Nephron progenitor cell (in vitro differentiated cells): ENCODE results near the gene ZNF493.

Source experiments
- DNase-seq: peaks from one replicate; pipeline ENCODE4 v3.0.0; 2021
- H3K27ac Mint-ChIP-seq: 2 replicates; pipeline ENCODE4 v1.8.0; 2021; ENCODE audit warnings: mild to moderate bottlenecking, moderate library complexity, mixed read lengths
- H3K27me3 Mint-ChIP-seq: 2 replicates; pipeline ENCODE4 v1.8.0; 2021; ENCODE audit warnings: mild to moderate bottlenecking, low read depth, mixed read lengths; ENCODE audit not compliant: poor library complexity
- H3K36me3 Mint-ChIP-seq: 2 replicates; pipeline ENCODE4 v1.8.0; 2021; ENCODE audit warnings: low read depth, mixed read lengths
- H3K4me1 Mint-ChIP-seq: 2 replicates; pipeline ENCODE4 v1.8.0; 2021; ENCODE audit warnings: mixed read lengths
- H3K4me3 Mint-ChIP-seq: 2 replicates; pipeline ENCODE4 v1.8.0; 2021; ENCODE audit warnings: mild to moderate bottlenecking, moderate library complexity, mixed read lengths
- H3K9me3 Mint-ChIP-seq: 2 replicates; pipeline ENCODE4 v1.8.0; 2021; ENCODE audit warnings: mild to moderate bottlenecking, moderate library complexity, mixed read lengths
- CTCF ChIP-seq: fragments of 200-600 bp; sonication (generic); IDR thresholded peaks from 2 replicates; pipeline ENCODE4 v1.5.0; 2021; ENCODE audit warnings: antibody characterized with exemption

Gene ZNF493

GRCh38 chr19:21439201-21439751 lies 42.3 kb downstream of the ZNF493 start:
- TF ChIP-seq CTCF, result no peak
- H3K36me3 Mint-ChIP-seq, result peaks cover 59% of the 10 kb centered on the region
- H3K9me3 Mint-ChIP-seq, result peaks cover 84% of the 10 kb centered on the region
- peaks cover 3% of the 10 kb centered on the region for H3K27me3 Mint-ChIP-seq
- no peaks in the 10 kb centered on the region for H3K4me1 Mint-ChIP-seq
- H3K4me3 Mint-ChIP-seq, result no peak overlapping the region
- no peak for DNase-seq
- peak overlapping the region; percentile 43 for H3K27ac Mint-ChIP-seq

- Mint-ChIP-seq H3K4me3 (no peak overlapping the region), H3K27me3 (peaks cover 3% of the 10 kb centered on the region), H3K4me1 (no peaks in the 10 kb centered on the region), H3K27ac (no peak overlapping the region), H3K9me3 (peaks cover 89% of the 10 kb centered on the region), H3K36me3 (peaks cover 70% of the 10 kb centered on the region)
- DNase-seq, result no peak
- TF ChIP-seq CTCF, result no peak
Measured at GRCh38 chr19:21440321-21440720, 43.4 kb downstream of the ZNF493 start.

DNA sequence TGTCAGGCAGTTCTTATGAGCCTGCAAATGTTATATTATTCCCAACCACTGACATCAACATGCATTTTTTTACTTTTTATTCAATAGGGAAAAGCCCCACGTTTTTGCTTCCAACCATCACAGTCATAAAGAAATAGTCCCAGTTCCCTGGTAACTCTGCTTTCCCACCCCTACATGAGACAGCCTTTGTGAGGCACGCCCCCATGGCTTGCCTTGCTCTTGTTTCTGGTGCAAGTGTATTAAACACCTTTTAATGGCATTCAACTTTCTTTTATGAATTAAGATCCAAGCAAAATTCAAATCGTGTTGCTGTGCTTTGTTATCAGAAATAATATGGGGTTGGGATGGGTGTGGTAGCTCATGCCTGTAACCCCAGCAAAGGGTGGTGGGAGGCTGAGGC lies 54.3 kb downstream of the ZNF493 start:
- H3K4me3 Mint-ChIP-seq, result no peak overlapping the region
- TF ChIP-seq CTCF, result no peak
- peaks cover 96% of the 10 kb centered on the region for H3K36me3 Mint-ChIP-seq
- H3K27ac Mint-ChIP-seq, result no peak overlapping the region
- H3K9me3 Mint-ChIP-seq, result peaks cover 87% of the 10 kb centered on the region
- DNase-seq, result no peak
- H3K27me3 Mint-ChIP-seq, result peaks cover 2% of the 10 kb centered on the region
- no peaks in the 10 kb centered on the region for H3K4me1 Mint-ChIP-seq

DNA sequence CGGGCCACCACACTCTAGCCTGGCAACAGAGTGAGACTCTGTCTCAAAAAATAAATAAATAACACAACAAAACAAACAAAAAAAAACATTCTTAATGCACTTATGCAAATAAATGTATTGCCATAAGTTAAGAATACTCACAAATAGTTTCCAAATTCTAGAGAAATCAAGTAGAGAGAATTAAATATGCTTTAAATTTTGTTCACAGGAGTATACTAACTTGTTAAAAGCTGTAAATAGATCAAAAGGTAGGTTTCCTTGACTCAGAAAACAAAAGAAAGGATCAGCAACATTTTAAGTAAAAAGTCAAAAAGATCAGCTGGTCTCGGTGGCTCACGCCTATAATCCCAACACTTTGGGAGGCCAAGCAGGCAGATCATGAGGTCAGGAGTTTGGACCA lies 58.0 kb downstream of the ZNF493 start:
- H3K27me3 Mint-ChIP-seq, result peaks cover 2% of the 10 kb centered on the region
- H3K4me3 Mint-ChIP-seq, result no peak overlapping the region
- H3K9me3 Mint-ChIP-seq, result peaks cover 84% of the 10 kb centered on the region
- no peaks in the 10 kb centered on the region for H3K4me1 Mint-ChIP-seq
- TF ChIP-seq CTCF, result no peak
- peaks cover 92% of the 10 kb centered on the region for H3K36me3 Mint-ChIP-seq
- DNase-seq, result no peak
- H3K27ac Mint-ChIP-seq, result no peak overlapping the region

DNA sequence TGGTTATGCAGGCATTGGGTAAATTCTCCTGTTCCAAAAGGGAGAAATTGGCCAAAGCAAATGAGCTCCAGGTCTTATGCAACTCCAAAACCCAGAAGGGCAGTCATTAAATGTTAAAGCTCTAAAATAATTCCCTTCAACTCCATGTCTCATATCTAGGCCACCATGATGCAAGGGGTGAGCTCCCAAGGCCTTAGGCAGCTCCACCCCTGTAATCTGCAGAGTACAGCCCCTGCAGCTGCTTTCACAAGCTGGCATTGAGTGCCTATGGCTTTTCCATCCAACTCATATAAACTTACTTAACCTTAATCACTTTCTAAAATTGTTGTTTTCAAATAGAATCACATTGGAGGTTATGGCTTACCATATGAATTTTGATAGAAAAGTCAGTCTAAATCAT lies 63.8 kb downstream of the ZNF493 start:
- H3K36me3 Mint-ChIP-seq, result peaks cover 82% of the 10 kb centered on the region
- no peak for TF ChIP-seq CTCF
- DNase-seq, result no peak
- peaks cover 12% of the 10 kb centered on the region for H3K27me3 Mint-ChIP-seq
- no peak overlapping the region for H3K27ac Mint-ChIP-seq
- peaks cover 5% of the 10 kb centered on the region for H3K4me1 Mint-ChIP-seq
- H3K9me3 Mint-ChIP-seq, result peaks cover 86% of the 10 kb centered on the region
- peak overlapping the region; percentile 20 for H3K4me3 Mint-ChIP-seq

DNA sequence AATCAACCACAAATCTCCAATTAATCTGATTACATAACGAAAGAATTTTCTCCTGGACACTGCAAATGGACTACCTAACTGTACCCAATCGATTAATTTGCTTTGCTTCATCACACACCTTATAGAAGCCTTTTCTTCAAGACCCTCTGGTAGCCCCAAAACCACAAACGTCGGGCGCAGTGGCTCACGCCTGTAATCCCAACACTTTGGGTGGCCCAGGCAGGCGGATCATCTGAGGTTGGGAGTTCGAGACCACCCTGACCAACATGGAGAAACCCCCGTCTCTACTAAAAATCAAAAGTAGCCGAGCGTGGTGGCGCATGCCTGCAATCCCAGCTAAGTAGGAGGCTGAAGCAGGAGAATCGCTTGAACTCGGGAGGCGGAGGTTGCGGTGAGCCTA lies 65.6 kb downstream of the ZNF493 start:
- Mint-ChIP-seq H3K27ac (no peak overlapping the region), H3K4me3 (peak overlapping the region; percentile 78), H3K9me3 (peaks cover 71% of the 10 kb centered on the region), H3K4me1 (peaks cover 5% of the 10 kb centered on the region), H3K27me3 (peaks cover 12% of the 10 kb centered on the region), H3K36me3 (peaks cover 64% of the 10 kb centered on the region)
- no peak for DNase-seq
- TF ChIP-seq CTCF, result no peak
